HG03159 (cell line): Measurements from ENCODE around the gene GARIN6.
A peak's percentile ranks its signal among the peaks of the same experiment; 100 is the strongest.
"Not testable (repeated sequence)": the region's sequence is repeated elsewhere in the genome, so short reads cannot be mapped to it uniquely, and the experiment has no call there.

ENCODE experiments used
- ATAC-seq: cut with Tn5 transposase; IDR thresholded peaks from one replicate; pipeline ENCODE4 v1.9.1; 2021; ENCODE audit warnings: mild to moderate bottlenecking, moderate library complexity; ENCODE audit not compliant: unreplicated experiment

GARIN6 gene

DNA sequence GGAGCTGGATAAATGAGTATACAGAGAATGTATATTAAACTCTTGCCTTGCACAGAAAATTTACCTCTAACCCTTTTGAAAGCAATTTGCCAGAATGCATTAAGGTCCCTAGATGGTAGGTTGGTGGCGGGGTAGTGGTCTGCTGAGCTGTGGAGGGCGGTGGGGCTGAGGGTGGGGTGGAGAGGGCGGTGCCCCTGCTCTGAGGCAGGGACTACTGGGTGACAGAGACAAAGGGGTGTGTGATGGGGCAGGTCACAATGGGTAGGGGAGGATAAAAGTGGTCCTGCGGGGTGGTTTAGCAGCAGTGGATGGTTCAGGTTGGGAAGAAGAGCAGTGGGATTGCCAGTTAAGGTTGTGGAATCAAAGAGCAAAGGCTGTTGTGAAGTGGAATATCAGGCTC, at the start of gene GARIN6:
GARIN6 (plus strand) TSS at position 301 of the 400 bp plus-strand sequence. CDS start 422 bp downstream, outside the sequence.
- ATAC-seq, result no peak

DNA sequence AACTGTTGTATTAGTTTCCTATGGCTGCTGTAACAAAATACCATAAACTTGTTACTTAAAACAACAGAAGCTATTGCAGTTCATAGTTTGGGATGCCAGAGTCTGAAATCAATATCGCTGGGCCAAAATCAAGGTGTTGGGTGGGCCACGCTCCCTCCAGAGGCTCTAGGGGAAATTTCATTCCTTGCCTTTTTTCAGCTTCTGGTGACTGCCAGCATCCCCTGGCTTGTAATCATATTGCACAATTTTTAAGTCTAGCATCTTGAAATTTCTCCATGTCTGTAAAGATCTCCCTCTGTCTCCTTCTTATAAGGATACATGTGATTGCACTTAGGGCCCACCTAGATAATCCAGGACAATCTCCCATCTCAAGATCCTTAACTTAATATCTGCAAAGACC, 48.8 kb upstream of the GARIN6 start:
- ATAC-seq, result no peak

- peak; percentile 95 for ATAC-seq
These were observed 47.2 kb upstream of the GARIN6 start for GRCh38 chr12:99600388-99600787.

GRCh38 chr12:99609455-99610181, 37.9 kb upstream of the GARIN6 start:
- ATAC-seq, result no peak

- no peak for ATAC-seq
These were observed 36.4 kb upstream of the GARIN6 start for GRCh38 chr12:99611117-99611516.

GRCh38 chr12:99611599-99611998, 36.0 kb upstream of the GARIN6 start:
- no peak for ATAC-seq

DNA sequence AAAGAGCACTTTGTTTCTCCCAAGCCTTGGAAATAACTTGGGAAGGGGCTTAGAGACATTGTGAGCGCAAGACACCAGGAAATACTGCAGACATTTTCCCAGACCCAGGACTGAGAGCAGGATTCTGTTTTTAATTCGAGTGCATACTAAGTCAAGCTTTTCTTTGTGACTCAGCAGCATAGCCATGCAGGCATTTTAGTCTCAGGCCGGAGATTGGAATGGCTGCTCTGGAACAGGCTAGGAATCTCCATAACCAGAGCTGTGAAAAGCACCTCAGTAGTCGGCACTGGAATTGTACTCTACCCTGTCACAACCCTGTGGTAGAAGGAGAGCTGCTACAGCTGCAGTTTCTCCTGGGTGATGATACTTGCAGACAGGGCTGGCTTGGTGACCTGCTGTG, 28.9 kb upstream of the GARIN6 start:
- no peak for ATAC-seq

DNA sequence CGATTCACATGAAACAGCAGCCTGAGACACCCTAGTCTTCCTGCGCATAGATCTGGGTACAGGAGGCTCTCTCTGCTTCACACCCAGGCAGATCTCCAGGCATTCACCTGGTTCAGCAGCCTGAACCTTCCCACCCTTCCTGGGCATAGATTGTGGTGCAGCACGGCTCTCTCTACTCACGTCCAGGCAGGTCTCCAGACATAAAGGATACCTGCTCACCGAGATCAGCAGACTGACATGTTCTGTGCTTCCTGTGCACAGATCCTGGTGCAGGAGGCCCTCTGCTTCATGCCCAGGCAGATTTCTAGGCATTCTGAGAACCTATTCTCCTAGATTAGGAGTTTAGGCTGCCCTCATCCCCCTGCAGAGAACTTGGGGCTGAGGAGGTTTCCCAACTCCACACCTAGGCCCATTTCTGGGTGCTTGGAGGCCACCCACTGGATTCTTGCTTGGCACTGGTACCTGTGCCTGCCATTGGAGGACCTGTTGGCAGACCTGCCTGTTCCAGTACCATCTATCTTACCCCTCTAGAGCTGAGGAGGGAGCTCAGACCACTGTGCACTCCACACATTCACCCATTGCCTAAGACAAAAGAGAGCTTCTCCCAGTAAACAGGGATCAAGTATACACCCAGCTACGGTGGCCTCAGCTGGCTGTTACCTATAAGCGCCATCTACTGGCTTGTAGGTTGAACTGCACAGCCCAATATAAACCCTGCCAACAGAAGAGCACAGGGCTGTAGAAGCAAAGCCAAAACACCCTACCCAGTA, 28.0 kb upstream of the GARIN6 start:
- peak; percentile 98 for ATAC-seq

- no peak for ATAC-seq
These were observed 27.4 kb upstream of the GARIN6 start for GRCh38 chr12:99620159-99620479.

DNA sequence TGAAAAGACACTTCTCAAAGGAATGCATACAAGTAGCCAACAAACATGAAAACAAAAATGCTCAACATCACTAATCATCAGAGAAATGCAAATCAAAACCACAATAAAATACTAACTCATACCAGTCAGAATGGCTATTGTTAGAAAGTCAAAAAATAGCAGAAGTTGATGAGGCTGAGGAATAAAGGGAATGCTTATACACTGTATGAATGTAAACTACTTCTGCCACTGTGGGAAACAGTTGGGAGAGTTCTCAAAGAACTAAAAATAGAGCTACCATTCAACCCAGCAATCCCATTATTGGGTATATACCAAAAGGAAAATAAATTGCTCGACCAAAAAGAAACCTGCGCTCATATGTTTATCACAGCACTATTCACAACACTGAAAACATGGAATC, 23.0 kb upstream of the GARIN6 start:
- ATAC-seq, result not testable (repeated sequence)

DNA sequence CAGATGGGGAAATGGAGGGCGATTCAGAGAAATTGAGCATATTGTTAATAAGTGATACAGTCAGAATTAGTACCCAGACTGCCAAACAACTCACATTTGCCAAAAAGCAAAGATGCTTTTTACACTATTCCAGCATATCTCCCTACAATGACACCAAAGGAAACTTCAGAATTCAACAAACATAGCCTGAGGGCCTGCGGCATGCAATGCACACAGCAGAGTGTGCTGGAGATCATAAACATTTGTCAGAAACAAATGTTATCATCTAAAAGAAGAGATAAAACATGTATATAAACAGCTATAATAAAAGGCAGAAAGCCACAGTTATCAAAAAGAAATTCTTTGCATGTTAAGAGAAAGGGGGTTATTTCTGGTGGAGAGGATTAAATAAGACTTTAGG, 20.1 kb upstream of the GARIN6 start:
- no peak for ATAC-seq

DNA sequence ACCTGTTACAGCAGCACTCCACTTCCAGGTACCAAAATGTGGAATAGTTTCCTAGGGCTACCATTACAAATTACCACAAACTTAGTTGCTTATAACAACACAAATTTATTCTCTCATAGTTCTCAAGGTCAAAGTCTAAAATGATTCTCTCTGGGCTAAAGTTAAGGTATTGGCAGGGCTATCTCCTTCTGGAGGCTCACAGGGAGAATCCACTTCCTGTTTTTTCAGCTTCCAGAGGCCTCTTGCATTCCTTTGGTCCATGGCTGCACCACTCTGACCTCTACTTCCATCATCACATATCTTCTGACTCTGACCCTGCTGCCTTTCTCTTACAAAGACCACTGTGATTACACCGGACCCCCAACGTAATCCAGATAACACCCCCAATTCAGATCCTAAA, 2.9 kb upstream of the GARIN6 start:
- no peak for ATAC-seq

DNA sequence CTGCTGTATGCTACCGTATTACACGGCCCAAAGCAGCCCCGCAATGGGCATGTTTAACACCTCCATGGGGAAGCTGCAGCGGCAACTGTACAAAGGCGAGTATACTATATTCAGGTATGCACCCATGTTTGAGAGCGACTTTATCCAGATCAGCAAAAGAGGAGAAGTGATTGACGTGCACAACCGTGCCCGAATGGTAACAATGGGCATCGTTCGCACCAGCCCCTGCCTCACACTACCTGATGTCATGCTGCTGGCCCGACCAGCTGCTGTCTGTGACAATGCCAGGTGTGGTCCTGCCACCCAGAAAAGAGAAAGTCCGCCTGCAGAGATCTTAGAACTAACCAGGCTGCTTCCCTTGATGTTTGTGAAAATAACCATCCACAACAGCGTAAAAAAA, 630 bp downstream of the GARIN6 start:
- no peak for ATAC-seq

GRCh38 chr12:99649551-99649950, 2.0 kb downstream of the GARIN6 start:
- ATAC-seq, result no peak

- ATAC-seq, result no peak
These were observed 11.3 kb downstream of the GARIN6 start for GRCh38 chr12:99658671-99659349.

GRCh38 chr12:99670635-99671034, 23.1 kb downstream of the GARIN6 start:
- ATAC-seq, result no peak

DNA sequence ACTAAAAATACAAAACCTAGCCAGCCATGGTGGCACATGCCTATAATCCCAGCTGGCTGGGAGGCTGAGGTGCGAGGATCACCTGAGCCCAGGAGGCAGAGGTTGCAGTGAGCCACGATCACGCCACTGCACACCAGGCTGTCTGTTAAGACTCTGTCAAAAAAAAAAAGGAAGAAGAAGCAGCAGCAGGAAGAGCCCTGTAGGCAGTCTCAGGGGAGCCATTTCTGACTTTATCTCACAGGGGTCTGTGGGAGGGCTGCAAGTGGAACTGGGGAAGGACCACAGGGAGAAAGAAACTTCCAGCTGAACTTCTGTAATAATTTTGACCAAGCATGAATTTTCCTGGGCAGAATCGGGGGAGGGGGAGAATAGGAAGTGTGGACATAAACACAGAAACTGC, 32.7 kb downstream of the GARIN6 start:
- no peak for ATAC-seq

- no peak for ATAC-seq
These were observed 38.6 kb downstream of the GARIN6 start for GRCh38 chr12:99686142-99686541.

- no peak for ATAC-seq
These were observed 47.5 kb downstream of the GARIN6 start for GRCh38 chr12:99695050-99695449.
